Measurements from ENCODE around the gene MOCS1. TPM values are rescaled to one million over a fixed set of nuclear protein-coding genes. Genes with fewer than 3 reads are reported as not detected.
A peak's percentile ranks its signal among the peaks of the same experiment; 100 is the strongest.

The MOCS1 gene
- total and polyA plus RNA-seq, 4 donors = 10.3 to 23.0 (median 19.2) TPM

- Histone ChIP-seq H3K27ac (ENCODE audit: low read depth in 1 of 2, low read length in 1 of 2) (peak overlapping the region in 1 of 2 donors; percentile 20), H3K36me3 (ENCODE audit: control insufficient read depth in 4 of 4, insufficient read depth in 4 of 4, low read length in 4 of 4) (peaks cover 0 to 14% (median 7%) of the 10 kb centered on the region in 4 donors), H3K4me3 (no peak overlapping the region), H3K4me1 (ENCODE audit: control insufficient read depth in 5 of 5, insufficient read depth in 5 of 5, low read length in 5 of 5) (peaks cover 0 to 3% (median 0%) of the 10 kb centered on the region in 5 donors), H3K9me3 (ENCODE audit: control insufficient read depth in 4 of 4, insufficient read depth in 3 of 4, low read length in 3 of 4) (no peaks in the 10 kb centered on the region), H3K27me3 (ENCODE audit: control insufficient read depth in 3 of 3, insufficient read depth in 3 of 3, low read length in 2 of 3) (no peaks in the 10 kb centered on the region), H3K9ac (ENCODE audit: insufficient read depth in 1 of 2, low read length in 2 of 2) (no peak overlapping the region)
- ATAC-seq (ENCODE audit: insufficient read depth, low FRiP score) (no peak), DNase-seq (no peak)
- WGBS, 2 donors = 82 to 92% methylated on average over 7 of the region's 7 CpGs
- no peak for TF ChIP-seq CTCF (IDR thresholded peaks at IDR 0.05; ENCODE audit: control extremely low read depth, extremely low read depth)
Measured at GRCh38 chr6:39855356-39855995, 78.8 kb downstream of the MOCS1 start.

Other genes starting within 250 kb of the MOCS1 start
- 1 to 10 TPM; 7.1 to 7.8 TPM for gene KIF6, start 209.1 kb downstream of the MOCS1 start, total RNA-seq
- gene KIF6, start 209.1 kb downstream of the MOCS1 start, polyA plus RNA-seq = 1 to 10 TPM; 1.1 to 1.9 TPM
- 10 to 100 TPM; 30.3 to 43.0 TPM for gene DAAM2, start 142.1 kb downstream of the MOCS1 start, total RNA-seq
- 10 to 100 TPM; 13.6 to 26.8 TPM for gene DAAM2, start 142.1 kb downstream of the MOCS1 start, polyA plus RNA-seq

Data from lung (tissue), 12 donors.